ENCODE results near the gene ADARB2. TPM values are rescaled to one million over a fixed set of nuclear protein-coding genes. Genes with fewer than 3 reads are reported as not detected.

Gene ADARB2
- polyA plus RNA-seq, 1 of the 3 experiments (the other 2 are of a cell fraction), result not detected

DNA sequence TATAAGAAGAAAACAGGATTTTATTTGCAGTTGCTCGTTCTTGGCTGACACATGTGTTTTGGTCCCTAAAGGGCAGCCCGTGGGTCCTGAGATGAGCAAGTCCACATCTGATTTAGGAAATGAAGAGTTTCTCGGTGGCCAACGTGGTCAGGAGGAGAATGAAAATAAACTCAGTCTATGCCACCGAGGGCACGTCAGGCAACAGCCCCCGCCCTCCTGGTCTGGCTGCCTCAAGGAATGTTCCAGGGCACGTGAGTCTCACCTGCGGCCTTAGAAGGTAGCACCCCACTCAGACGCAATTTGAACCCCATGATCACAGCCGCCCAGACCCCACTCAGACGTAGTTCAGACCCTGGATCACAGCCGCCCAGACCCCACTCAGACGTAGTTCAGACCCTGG lies 197.2 kb downstream of the ADARB2 start (continued):
- TF ChIP-seq, protein P1, sequence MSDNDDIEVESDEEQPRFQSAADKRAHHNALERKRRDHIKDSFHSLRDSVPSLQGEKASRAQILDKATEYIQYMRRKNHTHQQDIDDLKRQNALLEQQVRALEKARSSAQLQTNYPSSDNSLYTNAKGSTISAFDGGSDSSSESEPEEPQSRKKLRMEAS (IDR thresholded peaks at IDR 0.05; ENCODE audit: low read depth), result no peak
- TF ChIP-seq RAD21 (IDR thresholded peaks at IDR 0.05; ENCODE audit: low read length) (no peak), FOXM1 (IDR thresholded peaks at IDR 0.05; ENCODE audit: low read depth) (no peak), NFIC (IDR thresholded peaks at IDR 0.05; ENCODE audit: borderline replicate concordance) (no peak), TAF1 (IDR thresholded peaks at IDR 0.05; ENCODE audit: borderline replicate concordance, low read depth, low read length) (no peak)

DNA sequence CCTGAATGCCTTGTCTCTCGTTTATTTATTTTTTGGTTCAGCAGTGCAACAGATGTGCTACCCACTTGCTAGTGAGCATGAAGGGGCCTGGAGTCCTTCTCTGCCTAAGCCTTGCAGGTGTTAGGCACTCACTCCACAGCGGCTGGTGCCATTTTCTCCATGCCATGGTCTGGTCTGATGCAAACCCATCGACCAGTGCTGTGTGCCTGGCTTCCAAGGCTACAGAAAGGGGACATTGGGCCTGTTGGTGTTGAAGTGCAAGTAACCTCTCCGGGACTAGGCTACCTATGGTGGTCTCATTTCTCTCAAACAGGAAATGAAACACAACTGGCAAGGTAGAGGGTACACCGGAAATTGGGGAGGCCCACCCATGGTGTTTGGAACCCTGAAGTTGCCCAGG lies 198.1 kb downstream of the ADARB2 start:
- Histone ChIP-seq H3K4me1 (ENCODE audit: control insufficient read depth in 1 of 2, insufficient read depth in 2 of 2, low read depth in 1 of 2, low read length in 1 of 2) (no peaks in the 10 kb centered on the region; a peak in 1 of 4 replicates), H3K4me3 (ENCODE audit: low read depth in 2 of 2, low read length in 1 of 2) (no peak overlapping the region), H3K36me3 (replicated peaks in 1 of 2; ENCODE audit: control insufficient read depth in 1 of 2, insufficient read depth in 2 of 2, low read length in 1 of 2) (no peaks in the 10 kb centered on the region), H3K27me3 (ENCODE audit: insufficient read depth) (no peaks in the 10 kb centered on the region), H3K9me3 (peaks cover 3% of the 10 kb centered on the region; the same call in 1 of the 2 replicates), H2AFZ (ENCODE audit: low read depth) (no peak overlapping the region), H3K79me2 (ENCODE audit: insufficient read depth) (no peaks in the 10 kb centered on the region), H3F3A (replicated peaks; ENCODE audit: insufficient read depth) (no peaks in the 10 kb centered on the region), H3K9ac (no peak overlapping the region), H4K20me1 (ENCODE audit: insufficient read depth) (no peaks in the 10 kb centered on the region), H3K27ac (ENCODE audit: low read depth in 2 of 2, low read length in 1 of 2) (no peak overlapping the region), H3K9me2 (no peaks in the 10 kb centered on the region), H3K4me2 (no peak overlapping the region)
- no peak for DNase-seq
- CTCF ChIA-PET, result no interaction called here
- TF ChIP-seq EP300 (IDR thresholded peaks at IDR 0.05; ENCODE audit: borderline replicate concordance in 1 of 2, low read depth in 1 of 2, low read length in 1 of 2) (no peak), SMC3 (IDR thresholded peaks at IDR 0.05; ENCODE audit: low read depth, low read length) (no peak), NRF1 (IDR thresholded peaks at IDR 0.05; ENCODE audit: low read depth, low read length) (no peak)
- TF ChIP-seq, protein P2, sequence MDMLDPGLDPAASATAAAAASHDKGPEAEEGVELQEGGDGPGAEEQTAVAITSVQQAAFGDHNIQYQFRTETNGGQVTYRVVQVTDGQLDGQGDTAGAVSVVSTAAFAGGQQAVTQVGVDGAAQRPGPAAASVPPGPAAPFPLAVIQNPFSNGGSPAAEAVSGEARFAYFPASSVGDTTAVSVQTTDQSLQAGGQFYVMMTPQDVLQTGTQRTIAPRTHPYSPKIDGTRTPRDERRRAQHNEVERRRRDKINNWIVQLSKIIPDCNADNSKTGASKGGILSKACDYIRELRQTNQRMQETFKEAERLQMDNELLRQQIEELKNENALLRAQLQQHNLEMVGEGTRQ (IDR thresholded peaks at IDR 0.05; ENCODE audit: borderline replicate concordance, low read depth, low read length), result no peak
- POLR2A ChIA-PET, result no interaction called here
- 29% methylated on average over 5 of the region's 5 CpGs for WGBS (ENCODE audit: low lambda C conversion rate)

DNA sequence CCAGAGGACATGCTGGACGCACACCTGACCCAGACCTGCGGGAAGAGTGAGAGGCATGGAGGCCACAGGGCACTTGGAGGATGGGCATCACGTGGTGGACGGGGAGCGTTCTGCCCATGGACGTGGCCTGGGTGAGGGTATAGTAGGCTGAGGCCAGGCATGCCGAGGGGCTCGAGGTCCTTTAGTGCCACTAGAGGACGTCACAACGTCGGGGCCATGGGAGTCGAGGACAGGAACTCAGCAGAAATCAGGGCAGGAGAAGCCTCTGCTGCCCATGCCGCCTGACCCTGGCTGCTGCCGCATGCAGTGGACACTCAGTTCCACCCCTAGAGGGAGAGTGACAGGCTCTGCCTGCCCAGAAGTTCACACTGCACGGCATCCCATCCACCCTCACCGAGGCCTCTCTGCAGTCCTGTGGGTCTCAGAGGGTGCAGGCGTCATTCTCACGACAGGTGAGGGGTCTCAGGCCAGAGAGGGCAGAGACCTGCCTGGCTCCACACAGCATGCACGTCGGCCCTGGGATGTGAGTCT lies 198.7 kb downstream of the ADARB2 start:
- H3K4me3 ChIP-seq (ENCODE audit: low read depth in 2 of 2, low read length in 1 of 2), result no peak overlapping the region
- no peaks in the 10 kb centered on the region for H4K20me1 ChIP-seq (ENCODE audit: insufficient read depth)
- no peak overlapping the region for H3K27ac ChIP-seq (ENCODE audit: low read depth in 2 of 2, low read length in 1 of 2)
- no peak for DNase-seq
- no peak overlapping the region for H3K4me2 ChIP-seq
- no peaks in the 10 kb centered on the region for H3K36me3 ChIP-seq (replicated peaks in 1 of 2; ENCODE audit: control insufficient read depth in 1 of 2, insufficient read depth in 2 of 2, low read length in 1 of 2)
- 28% methylated on average over 14 of the region's 20 CpGs for WGBS (ENCODE audit: low lambda C conversion rate)
- H3K9me2 ChIP-seq, result no peaks in the 10 kb centered on the region
- CTCF ChIA-PET, result no interaction called here
- H3K9me3 ChIP-seq, result peaks cover 3% of the 10 kb centered on the region; the same call in 1 of the 2 replicates
- POLR2A ChIA-PET, result no interaction called here
- no peaks in the 10 kb centered on the region for H3K27me3 ChIP-seq (ENCODE audit: insufficient read depth)
- no peak overlapping the region for H3K9ac ChIP-seq
- no peaks in the 10 kb centered on the region for H3F3A ChIP-seq (replicated peaks; ENCODE audit: insufficient read depth)
- H2AFZ ChIP-seq (ENCODE audit: low read depth), result no peak overlapping the region
- no peaks in the 10 kb centered on the region for H3K4me1 ChIP-seq (ENCODE audit: control insufficient read depth in 1 of 2, insufficient read depth in 2 of 2, low read depth in 1 of 2, low read length in 1 of 2)
- no peaks in the 10 kb centered on the region for H3K79me2 ChIP-seq (ENCODE audit: insufficient read depth)
- TF ChIP-seq NFIC (IDR thresholded peaks at IDR 0.05; ENCODE audit: borderline replicate concordance) (no peak), RCOR1 (IDR thresholded peaks at IDR 0.05; ENCODE audit: low read length) (no peak), TCF12 (IDR thresholded peaks at IDR 0.05) (no peak), SIN3A (IDR thresholded peaks at IDR 0.05; ENCODE audit: borderline replicate concordance, low read depth, low read length) (no peak), SMC3 (IDR thresholded peaks at IDR 0.05; ENCODE audit: low read depth, low read length) (no peak), RXRA (IDR thresholded peaks at IDR 0.05; ENCODE audit: borderline replicate concordance, low read depth) (no peak), MXI1 (IDR thresholded peaks at IDR 0.05; ENCODE audit: low read depth, low read length) (no peak), FOXM1 (IDR thresholded peaks at IDR 0.05; ENCODE audit: low read depth) (no peak)
- TF ChIP-seq, protein P3, sequence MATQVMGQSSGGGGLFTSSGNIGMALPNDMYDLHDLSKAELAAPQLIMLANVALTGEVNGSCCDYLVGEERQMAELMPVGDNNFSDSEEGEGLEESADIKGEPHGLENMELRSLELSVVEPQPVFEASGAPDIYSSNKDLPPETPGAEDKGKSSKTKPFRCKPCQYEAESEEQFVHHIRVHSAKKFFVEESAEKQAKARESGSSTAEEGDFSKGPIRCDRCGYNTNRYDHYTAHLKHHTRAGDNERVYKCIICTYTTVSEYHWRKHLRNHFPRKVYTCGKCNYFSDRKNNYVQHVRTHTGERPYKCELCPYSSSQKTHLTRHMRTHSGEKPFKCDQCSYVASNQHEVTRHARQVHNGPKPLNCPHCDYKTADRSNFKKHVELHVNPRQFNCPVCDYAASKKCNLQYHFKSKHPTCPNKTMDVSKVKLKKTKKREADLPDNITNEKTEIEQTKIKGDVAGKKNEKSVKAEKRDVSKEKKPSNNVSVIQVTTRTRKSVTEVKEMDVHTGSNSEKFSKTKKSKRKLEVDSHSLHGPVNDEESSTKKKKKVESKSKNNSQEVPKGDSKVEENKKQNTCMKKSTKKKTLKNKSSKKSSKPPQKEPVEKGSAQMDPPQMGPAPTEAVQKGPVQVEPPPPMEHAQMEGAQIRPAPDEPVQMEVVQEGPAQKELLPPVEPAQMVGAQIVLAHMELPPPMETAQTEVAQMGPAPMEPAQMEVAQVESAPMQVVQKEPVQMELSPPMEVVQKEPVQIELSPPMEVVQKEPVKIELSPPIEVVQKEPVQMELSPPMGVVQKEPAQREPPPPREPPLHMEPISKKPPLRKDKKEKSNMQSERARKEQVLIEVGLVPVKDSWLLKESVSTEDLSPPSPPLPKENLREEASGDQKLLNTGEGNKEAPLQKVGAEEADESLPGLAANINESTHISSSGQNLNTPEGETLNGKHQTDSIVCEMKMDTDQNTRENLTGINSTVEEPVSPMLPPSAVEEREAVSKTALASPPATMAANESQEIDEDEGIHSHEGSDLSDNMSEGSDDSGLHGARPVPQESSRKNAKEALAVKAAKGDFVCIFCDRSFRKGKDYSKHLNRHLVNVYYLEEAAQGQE (IDR thresholded peaks at IDR 0.05; ENCODE audit: low read depth, low read length), result no peak
- TF ChIP-seq, protein P4, sequence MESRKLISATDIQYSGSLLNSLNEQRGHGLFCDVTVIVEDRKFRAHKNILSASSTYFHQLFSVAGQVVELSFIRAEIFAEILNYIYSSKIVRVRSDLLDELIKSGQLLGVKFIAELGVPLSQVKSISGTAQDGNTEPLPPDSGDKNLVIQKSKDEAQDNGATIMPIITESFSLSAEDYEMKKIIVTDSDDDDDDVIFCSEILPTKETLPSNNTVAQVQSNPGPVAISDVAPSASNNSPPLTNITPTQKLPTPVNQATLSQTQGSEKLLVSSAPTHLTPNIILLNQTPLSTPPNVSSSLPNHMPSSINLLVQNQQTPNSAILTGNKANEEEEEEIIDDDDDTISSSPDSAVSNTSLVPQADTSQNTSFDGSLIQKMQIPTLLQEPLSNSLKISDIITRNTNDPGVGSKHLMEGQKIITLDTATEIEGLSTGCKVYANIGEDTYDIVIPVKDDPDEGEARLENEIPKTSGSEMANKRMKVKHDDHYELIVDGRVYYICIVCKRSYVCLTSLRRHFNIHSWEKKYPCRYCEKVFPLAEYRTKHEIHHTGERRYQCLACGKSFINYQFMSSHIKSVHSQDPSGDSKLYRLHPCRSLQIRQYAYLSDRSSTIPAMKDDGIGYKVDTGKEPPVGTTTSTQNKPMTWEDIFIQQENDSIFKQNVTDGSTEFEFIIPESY (IDR thresholded peaks at IDR 0.05; ENCODE audit: borderline replicate concordance, low read depth), result no peak
- TF ChIP-seq, protein P1 (IDR thresholded peaks at IDR 0.05; ENCODE audit: low read depth), result no peak
